ENCODE data around the gene CDH13.

CDH13 gene

GRCh38 chr16:82652826-82653225, 26.1 kb downstream of the CDH13 start:
- TF ChIP-seq CTCF (IDR thresholded peaks at IDR 0.05) = no peak
- no peak for TF ChIP-seq ZFX (IDR thresholded peaks at IDR 0.05; ENCODE audit: borderline replicate concordance)
- no peak overlapping the region for H3K27ac ChIP-seq

GRCh38 chr16:82653550-82654511, 27.1 kb downstream of the CDH13 start:
- H3K27ac ChIP-seq = no peak overlapping the region
- TF ChIP-seq ZFX (IDR thresholded peaks at IDR 0.05; ENCODE audit: borderline replicate concordance) (no peak), CTCF (IDR thresholded peaks at IDR 0.05) (no peak)

GRCh38 chr16:82655072-82655714, 28.4 kb downstream of the CDH13 start:
- H3K27ac ChIP-seq = no peak overlapping the region
- no peak for TF ChIP-seq CTCF (IDR thresholded peaks at IDR 0.05)
- no peak for TF ChIP-seq ZFX (IDR thresholded peaks at IDR 0.05; ENCODE audit: borderline replicate concordance)

- TF ChIP-seq CTCF (IDR thresholded peaks at IDR 0.05) (no peak), ZFX (IDR thresholded peaks at IDR 0.05; ENCODE audit: borderline replicate concordance) (no peak)
These were observed 29.1 kb downstream of the CDH13 start for GRCh38 chr16:82655720-82656490.

GRCh38 chr16:82657239-82657638, 30.5 kb downstream of the CDH13 start:
- no peak overlapping the region for H3K27ac ChIP-seq
- TF ChIP-seq ZFX (IDR thresholded peaks at IDR 0.05; ENCODE audit: borderline replicate concordance) = no peak
- no peak for TF ChIP-seq CTCF (IDR thresholded peaks at IDR 0.05)

More at GRCh38 chr16:82655720-82656490, 29.1 kb downstream of the CDH13 start:
- H3K27ac ChIP-seq = no peak overlapping the region

GRCh38 chr16:82657786-82658185, 31.0 kb downstream of the CDH13 start:
- no peak for TF ChIP-seq CTCF (IDR thresholded peaks at IDR 0.05)
- no peak for TF ChIP-seq ZFX (IDR thresholded peaks at IDR 0.05; ENCODE audit: borderline replicate concordance)
- no peak overlapping the region for H3K27ac ChIP-seq
